GM12878 (cell line): Measurements from ENCODE around the gene ZNF613. TPM values are rescaled to one million over a fixed set of nuclear protein-coding genes. Genes with fewer than 3 reads are reported as not detected.

ENCODE experiments used
- CTCF ChIP-seq, 3 experiments: IDR thresholded peaks in 2 of 3; conservative IDR thresholded peaks in 1 of 3; 2 replicates each; pipeline ENCODE4 v1.5.1; 2011; ENCODE audit warnings: low read depth in 3 of 3, low read length in 3 of 3, mild to moderate bottlenecking in 3 of 3, control low read depth in 2 of 3, moderate library complexity in 2 of 3, inconsistent platforms in 1 of 3, mixed read lengths in 1 of 3; ENCODE audit not compliant: control insufficient read depth in 2 of 3, insufficient read depth in 1 of 3; ENCODE audit errors: extremely low read depth in 1 of 3
- CUX1 ChIP-seq: IDR thresholded peaks from 2 replicates; pipeline ENCODE4 v1.6.1; 2012; ENCODE audit warnings: improper control_type of control experiment, low read depth, low read length; ENCODE audit not compliant: insufficient replicate concordance
- FOXM1 ChIP-seq: IDR thresholded peaks from 2 replicates; pipeline ENCODE4 v1.6.1; 2012; ENCODE audit warnings: low read depth, mild to moderate bottlenecking, inconsistent platforms, low read length, moderate library complexity
- HCFC1 ChIP-seq: fragments of 150-350 bp; IDR thresholded peaks from 2 replicates; pipeline ENCODE4 v1.6.1; 2014; ENCODE audit warnings: low read length
- PML ChIP-seq: IDR thresholded peaks from 2 replicates; pipeline ENCODE4 v1.6.1; 2012; ENCODE audit warnings: low read length, inconsistent platforms
- RAD51 ChIP-seq: fragments of 450-650 bp; IDR thresholded peaks from 2 replicates; pipeline ENCODE4 v1.6.1; 2016; ENCODE audit warnings: moderate library complexity, mild to moderate bottlenecking, inconsistent platforms
- SMAD5 ChIP-seq: IDR thresholded peaks from 2 replicates; pipeline ENCODE4 v1.6.1; 2016; ENCODE audit warnings: antibody characterized with exemption, low read depth
- ZBED1 ChIP-seq: IDR thresholded peaks from 2 replicates; pipeline ENCODE4 v1.6.1; 2016; ENCODE audit warnings: borderline replicate concordance
- ZSCAN29 ChIP-seq: fragments of 450-650 bp; IDR thresholded peaks from 2 replicates; pipeline ENCODE4 v1.6.1; 2017; ENCODE audit warnings: mild to moderate bottlenecking, moderate library complexity
- polyA plus RNA-seq, 11 experiments: library from polyadenylated mRNA; depleted of rRNA in 4 of 11; unstranded in 6 of 11; stranded (reverse) in 5 of 11; fragments of >200 nt; fragmentation: Nextera tagmentation in 4 of 11; fragmentation: Illumina TruSeq in 1 of 11; extraction: Ambion mirVana in 4 of 11; extraction: Trizol in 1 of 11; gene quantifications; 1 replicate in 1 of 11; 2 replicates in 10 of 11; pipeline versions ENCODE4 v1.2.1 to v1.2.3, GENCODE V29; 2011 to 2016; ENCODE audit warnings: inconsistent platforms in 2 of 11, missing spikeins in 2 of 11, low read depth in 1 of 11
- total RNA-seq, 4 experiments: library from RNA; depleted of rRNA in 3 of 4; stranded (reverse); fragments of >200 nt in 3 of 4; fragmentation: Illumina TruSeq in 1 of 4; extraction: Trizol in 1 of 4; gene quantifications; 2 replicates each; pipeline versions ENCODE4 v1.2.1 to v1.2.3, GENCODE V29; 2013 to 2021

Gene ZNF613
- total and polyA plus RNA-seq, 10 of the 15 experiments (the other 5 are each of a cell fraction or from before 2014, with no cell fraction given): 3.3 to 7.8 (median 5.0) TPM

GRCh38 chr19:51903192-51903591, 24.1 kb upstream of the ZNF613 start (continued):
- TF ChIP-seq CUX1 (no peak), ZBED1 (no peak), RAD51 (no peak), HCFC1 (no peak), CTCF (IDR thresholded peaks at IDR 0.05 in 2 of 3, conservative IDR thresholded peaks at IDR 0.05 in 1 of 3; ENCODE audit: control insufficient read depth in 2 of 3, extremely low read depth in 1 of 3, insufficient read depth in 1 of 3, low read depth in 3 of 3, low read length in 3 of 3) (no peak), FOXM1 (no peak), SMAD5 (no peak), ZSCAN29 (no peak), PML (no peak)
